Stimulated activated CD4-positive, alpha-beta T cell treated with anti-CD3 and anti-CD28 coated beads, Interleukin-15, amount 100 ng/mL, for 24 hours (primary cell): ENCODE results near the gene MRPL39.
A peak's percentile ranks its signal among the peaks of the same experiment; 100 is the strongest.
"Not testable (repeated sequence)": the region's sequence is repeated elsewhere in the genome, so short reads cannot be mapped to it uniquely, and the experiment has no call there.

Experiments
- DNase-seq: peaks from one replicate; pipeline ENCODE4 v3.0.0-alpha.2; 2020

The MRPL39 gene

GRCh38 chr21:25607151-25608043, at the start of gene MRPL39:
MRPL39 (minus strand) TSS chr21:25607481; CDS start chr21:25607475, 6 bp downstream.
- DNase-seq: peak; percentile 93

- DNase-seq: no peak
Measured at GRCh38 chr21:25656412-25656811, 49.1 kb upstream of the MRPL39 start.

DNA sequence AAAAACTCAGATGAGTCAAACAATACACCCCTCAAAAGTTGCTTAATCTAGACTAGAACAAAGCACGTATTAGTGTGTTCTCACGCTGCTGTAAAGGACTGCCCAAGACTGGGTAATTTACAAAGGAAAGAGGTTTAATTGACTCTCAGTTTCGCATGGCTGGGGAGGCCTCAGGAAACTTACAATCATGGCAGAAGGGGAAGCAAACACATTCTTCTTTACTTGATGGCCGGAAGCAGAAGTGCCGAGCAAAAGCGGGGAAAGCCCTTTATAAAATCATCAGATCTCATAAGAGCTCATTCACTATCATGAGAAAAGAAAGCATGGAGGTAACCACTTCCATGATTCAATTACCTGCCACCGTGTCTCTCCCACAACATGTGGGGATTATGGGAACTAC, 41.9 kb upstream of the MRPL39 start:
- no peak for DNase-seq

DNA sequence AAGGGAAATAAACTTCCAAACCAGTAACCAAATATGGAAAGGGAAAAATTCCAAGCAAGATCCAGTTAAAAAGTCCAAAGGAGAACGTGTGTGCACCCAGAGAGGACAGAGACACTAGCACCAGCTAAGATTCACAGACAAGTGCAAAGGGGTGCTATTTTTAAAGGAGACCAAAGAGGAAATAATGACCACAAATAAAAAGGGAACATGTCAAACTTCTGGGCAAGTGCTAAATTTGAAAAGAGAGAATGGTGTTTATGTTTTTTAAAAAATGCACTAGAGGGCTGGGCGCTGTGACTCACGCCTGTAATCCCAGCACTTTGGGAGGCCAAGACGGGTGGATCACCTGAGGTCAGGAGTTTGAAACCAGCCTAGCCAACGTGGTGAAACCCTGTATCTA, 40.4 kb upstream of the MRPL39 start:
- DNase-seq: no peak

DNA sequence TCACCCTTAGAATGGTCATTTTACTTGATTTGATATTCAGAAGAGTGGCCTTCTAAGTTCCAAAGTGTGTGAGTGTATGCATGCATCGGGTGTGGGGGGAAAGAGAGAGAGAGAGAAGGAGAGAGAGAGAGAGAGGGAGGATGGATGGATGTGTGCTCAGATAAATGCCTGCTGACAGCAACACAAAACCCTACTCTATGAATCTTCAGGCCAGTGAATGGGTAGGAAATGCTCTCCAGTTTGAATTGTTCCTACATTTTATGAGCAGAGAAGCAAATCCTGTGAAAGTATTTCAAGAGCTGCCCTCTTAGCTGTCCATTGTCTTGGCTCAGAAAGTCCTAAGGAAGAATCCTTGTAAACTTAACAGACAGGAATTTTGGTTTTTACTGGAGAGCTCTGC, 39.2 kb upstream of the MRPL39 start:
- no peak for DNase-seq

DNA sequence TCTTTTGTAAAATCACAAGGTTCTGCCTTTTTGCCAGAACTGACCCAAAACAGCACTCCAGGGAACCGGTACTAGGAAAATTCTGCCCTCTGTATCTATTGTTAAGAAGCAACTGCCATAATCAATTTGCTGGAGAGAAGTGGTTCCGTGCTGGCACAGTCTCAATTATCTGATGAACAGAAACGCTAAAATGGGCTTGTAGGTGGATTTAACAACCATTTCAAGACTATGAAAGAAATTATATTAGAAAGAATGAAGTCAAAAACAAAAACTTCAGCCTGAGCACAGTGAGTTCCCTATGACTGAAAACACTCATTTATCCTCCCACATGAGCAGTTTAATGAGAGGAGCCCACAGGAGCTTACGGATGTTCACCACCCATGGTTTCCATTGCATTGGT, 36.2 kb upstream of the MRPL39 start:
- DNase-seq: no peak

- no peak for DNase-seq
Measured at GRCh38 chr21:25640943-25641292, 33.6 kb upstream of the MRPL39 start.

GRCh38 chr21:25640202-25640942, 33.1 kb upstream of the MRPL39 start:
- peak; percentile 26 for DNase-seq

DNA sequence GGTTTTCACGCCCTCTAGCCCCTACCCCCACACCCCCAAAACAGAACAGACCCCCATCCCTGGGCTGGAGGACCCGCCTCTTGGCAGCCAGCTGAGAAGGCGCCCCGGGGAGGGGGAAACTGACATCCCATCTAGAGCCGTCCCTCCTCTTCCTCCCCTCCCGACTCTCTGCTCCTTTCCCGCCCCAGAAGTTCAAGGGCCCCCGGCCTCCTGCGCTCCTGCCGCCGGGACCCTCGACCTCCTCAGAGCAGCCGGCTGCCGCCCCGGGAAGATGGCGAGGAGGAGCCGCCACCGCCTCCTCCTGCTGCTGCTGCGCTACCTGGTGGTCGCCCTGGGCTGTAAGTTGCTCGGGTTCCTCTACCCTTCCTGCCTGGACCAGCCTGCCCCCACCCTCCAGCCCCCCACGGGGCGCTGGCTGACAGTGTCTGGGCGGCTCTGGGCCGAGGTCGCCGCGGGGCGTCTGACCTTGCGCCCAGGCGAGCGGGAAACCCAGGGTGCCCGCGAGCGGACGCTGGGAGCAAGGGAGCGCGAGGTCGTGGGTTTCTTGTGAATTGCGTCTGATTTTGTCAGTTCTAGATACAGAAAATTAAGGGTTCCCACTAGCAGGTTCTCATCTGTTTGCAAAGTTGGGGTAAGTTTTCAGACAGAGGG, 32.4 kb upstream of the MRPL39 start:
- DNase-seq: peak; percentile 57

- DNase-seq: peak; percentile 53
Measured at GRCh38 chr21:25638660-25639550, 31.6 kb upstream of the MRPL39 start, which contains the start of gene JAM2. JAM2 (plus strand) TSS chr21:25639258; CDS start chr21:25639822, 564 bp downstream.

GRCh38 chr21:25637851-25638659, 30.8 kb upstream of the MRPL39 start:
- DNase-seq: no peak

DNA sequence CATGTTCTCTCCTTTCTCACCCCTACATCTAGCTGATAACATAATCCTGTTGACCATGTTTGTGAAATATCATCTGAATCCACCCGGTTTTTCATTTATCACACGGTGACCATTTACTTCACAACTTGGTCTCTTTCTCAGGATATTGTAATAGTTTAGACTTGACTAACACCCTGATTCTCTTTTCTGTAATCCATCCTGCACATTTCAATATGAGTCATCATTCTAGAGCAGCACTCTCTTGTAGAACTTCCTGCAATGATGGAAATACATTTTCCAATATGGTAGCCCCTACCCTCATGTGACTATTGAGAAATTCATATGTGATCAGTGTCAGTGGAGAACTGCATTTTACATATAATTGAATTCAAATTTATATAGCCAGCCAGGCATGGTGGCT, 29.4 kb upstream of the MRPL39 start:
- DNase-seq: no peak

DNA sequence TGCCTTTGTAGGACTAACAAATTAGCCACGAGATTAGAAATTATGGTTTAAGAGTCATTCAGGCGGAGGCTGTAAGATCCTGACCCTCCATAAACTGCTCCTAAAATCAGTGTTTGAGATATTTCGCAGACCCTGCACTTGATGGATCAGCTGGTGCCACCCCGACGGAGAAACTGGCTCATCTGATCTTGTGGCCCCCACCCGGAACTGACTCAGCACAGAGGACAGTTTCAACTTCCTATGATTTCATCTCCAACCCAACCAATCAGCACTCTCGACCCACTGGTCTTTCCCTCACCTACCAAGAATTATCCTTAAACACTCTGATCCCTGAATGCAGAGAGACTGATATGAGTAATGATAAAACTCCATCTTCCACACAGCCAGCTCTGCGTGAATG, 28.0 kb upstream of the MRPL39 start:
- DNase-seq: peak; percentile 7

- no peak for DNase-seq
Measured at GRCh38 chr21:25632296-25632695, 25.0 kb upstream of the MRPL39 start.

GRCh38 chr21:25626757-25627156, 19.5 kb upstream of the MRPL39 start:
- no peak for DNase-seq

GRCh38 chr21:25625776-25626555, 18.7 kb upstream of the MRPL39 start:
- DNase-seq: not testable (repeated sequence)

- DNase-seq: no peak
Measured at GRCh38 chr21:25625036-25625435, 17.8 kb upstream of the MRPL39 start.

DNA sequence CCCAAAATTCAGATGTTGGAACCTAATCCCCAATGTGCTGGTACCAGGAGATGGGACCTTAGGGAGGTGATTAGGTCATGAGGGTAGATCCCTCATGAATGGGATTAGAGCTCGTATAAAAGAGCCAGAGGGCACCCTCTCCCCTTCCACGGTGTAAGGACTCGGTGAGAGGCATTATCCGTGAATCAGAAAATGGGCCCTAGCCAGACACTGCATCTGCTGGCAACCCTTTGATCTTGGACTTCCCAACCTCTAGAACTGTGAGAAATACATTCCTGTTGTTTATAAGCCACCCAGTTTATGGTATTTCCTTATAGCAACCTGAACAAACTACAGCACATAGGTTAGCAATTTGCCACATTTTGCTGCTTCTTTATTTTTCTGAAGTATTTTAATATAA, 17.2 kb upstream of the MRPL39 start:
- no peak for DNase-seq

- no peak for DNase-seq
Measured at GRCh38 chr21:25619198-25619597, 11.9 kb upstream of the MRPL39 start.

DNA sequence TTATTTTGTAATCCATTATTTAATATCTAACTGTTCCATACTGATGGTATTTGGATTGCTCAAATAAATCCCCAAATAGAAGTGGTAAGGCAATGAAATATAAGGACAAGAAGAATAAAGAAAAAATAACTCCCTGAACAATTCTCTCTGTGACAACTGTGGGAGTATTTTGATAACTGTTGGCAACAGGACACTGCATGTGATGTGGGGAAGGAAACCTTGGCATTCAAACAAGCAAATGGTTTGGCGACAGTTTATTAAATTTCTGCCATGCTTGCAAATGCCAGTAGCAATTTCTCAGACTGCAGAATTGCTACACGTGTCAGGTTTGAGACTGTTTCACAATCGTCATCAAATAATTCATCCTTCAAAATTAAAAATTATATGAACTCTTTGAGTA, 8.6 kb upstream of the MRPL39 start:
- no peak for DNase-seq

- DNase-seq: no peak
Measured at GRCh38 chr21:25614441-25614840, 7.2 kb upstream of the MRPL39 start.
